SU-DHL-6 (cell line): ENCODE measurements around the gene ST6GALNAC6.

Source experiments
- H2AFZ ChIP-seq: fragments of 200-600 bp; sonication (generic); 2 replicates; pipeline ENCODE4 v1.6.1; 2014; ENCODE audit warnings: low read depth, mild to moderate bottlenecking, moderate library complexity, mixed read lengths, antibody characterized with exemption, low read length; ENCODE audit not compliant: severe bottlenecking
- H3F3A ChIP-seq: fragments of 200-600 bp; shearing (Covaris generic); 2 replicates; pipeline ENCODE4 v1.6.0; 2016; ENCODE audit warnings: antibody characterized with exemption, mild to moderate bottlenecking; ENCODE audit not compliant: insufficient read depth
- H3K27ac ChIP-seq: fragments of 200-600 bp; sonication (generic); 2 replicates; pipeline ENCODE4 v1.5.1; 2016; ENCODE audit warnings: low read depth, mild to moderate bottlenecking, low read length, moderate library complexity, mixed read lengths
- H3K27me3 ChIP-seq: fragments of 200-600 bp; sonication (generic), shearing (Covaris generic); 2 replicates; pipeline ENCODE4 v1.6.0; 2014; ENCODE audit warnings: mild to moderate bottlenecking, low read length
- H3K36me3 ChIP-seq: fragments of 200-600 bp; sonication (generic); 2 replicates; pipeline ENCODE4 v1.6.1; 2014; ENCODE audit warnings: mild to moderate bottlenecking, low read length, mixed read lengths
- H3K4me2 ChIP-seq: fragments of 300-600, 200-600 bp; shearing (Covaris generic), sonication (generic); 2 replicates; pipeline ENCODE4 v1.6.0; 2014; ENCODE audit warnings: low read length, low read depth, mild to moderate bottlenecking; ENCODE audit not compliant: poor library complexity, severe bottlenecking
- H3K4me3 ChIP-seq: fragments of 200-600 bp; sonication (generic); 2 replicates; pipeline ENCODE4 v1.5.1; 2014; ENCODE audit warnings: antibody characterized with exemption, low read length, mild to moderate bottlenecking, mixed read lengths; ENCODE audit not compliant: insufficient read depth, poor library complexity, severe bottlenecking
- H3K79me2 ChIP-seq: fragments of 200-600 bp; sonication (generic); 2 replicates; pipeline ENCODE4 v1.6.1; 2014; ENCODE audit warnings: mild to moderate bottlenecking, low read length, moderate library complexity; ENCODE audit not compliant: insufficient read depth
- H3K9ac ChIP-seq: fragments of 200-600 bp; sonication (generic); 2 replicates; pipeline ENCODE4 v1.7.0; 2014; ENCODE audit warnings: mild to moderate bottlenecking, low read length
- H3K9me2 ChIP-seq: fragments of 200-600 bp; sonication (generic); replicated peaks from 2 replicates; pipeline ENCODE4 v1.6.1; 2014; ENCODE audit warnings: low read length; ENCODE audit not compliant: insufficient read depth
- H3K9me3 ChIP-seq: fragments of 200-600 bp; sonication (generic); 2 replicates; pipeline ENCODE4 v1.6.1; 2014; ENCODE audit warnings: low read length, mixed read lengths; ENCODE audit not compliant: insufficient read depth
- H4K20me1 ChIP-seq: fragments of 200-600 bp; sonication (generic); 2 replicates; pipeline ENCODE4 v1.6.1; 2014; ENCODE audit warnings: low read depth, mild to moderate bottlenecking, antibody characterized with exemption, low read length, moderate library complexity, mixed read lengths
- CTCF ChIP-seq: fragments of 200-600 bp; sonication (generic); IDR thresholded peaks from one replicate; pipeline ENCODE4 v1.5.1; 2017; ENCODE audit warnings: antibody characterized with exemption, mild to moderate bottlenecking, low read length, moderate library complexity; ENCODE audit not compliant: insufficient read depth, poor library complexity, severe bottlenecking
- EZH2phosphoT487 ChIP-seq: fragments of 200-600 bp; sonication (generic), shearing (Covaris generic); conservative IDR thresholded peaks from 2 replicates; pipeline ENCODE4 v1.6.1; 2018; ENCODE audit warnings: mild to moderate bottlenecking, antibody characterized with exemption, low read length, moderate library complexity, mixed read lengths

Gene ST6GALNAC6

DNA sequence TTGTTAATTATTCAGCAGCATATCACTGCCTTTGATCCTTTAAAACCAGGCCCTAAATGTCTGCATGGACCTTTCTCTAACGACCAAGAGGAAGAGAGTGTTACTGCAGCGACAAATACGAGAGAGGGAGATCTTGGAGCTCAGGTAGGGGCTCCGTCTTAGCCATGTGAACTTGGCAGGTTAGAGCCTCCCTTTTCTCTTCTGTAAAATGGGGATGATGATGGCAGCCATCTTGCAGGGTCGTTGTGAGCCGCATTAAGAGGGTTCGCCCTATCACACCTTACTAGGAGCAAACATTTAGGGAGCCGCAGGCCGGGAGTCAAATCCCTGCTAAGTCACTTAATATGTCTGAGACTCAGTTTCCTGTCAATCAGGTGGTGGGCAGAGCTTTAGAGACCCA, 46.6 kb downstream of the ST6GALNAC6 start:
- no peak for TF ChIP-seq CTCF
- TF ChIP-seq EZH2phosphoT487, result no peak
- H3F3A ChIP-seq, result no peaks in the 10 kb centered on the region
- H3K79me2 ChIP-seq, result no peaks in the 10 kb centered on the region
- H3K27me3 ChIP-seq, result no peaks in the 10 kb centered on the region
- no peak overlapping the region for H3K4me2 ChIP-seq
- H3K27ac ChIP-seq, result no peak overlapping the region
- H3K36me3 ChIP-seq, result no peaks in the 10 kb centered on the region
- H3K4me3 ChIP-seq, result no peak overlapping the region
- H2AFZ ChIP-seq, result no peak overlapping the region
- H3K9ac ChIP-seq, result no peak overlapping the region
- no peaks in the 10 kb centered on the region for H4K20me1 ChIP-seq
- H3K9me2 ChIP-seq, result no peaks in the 10 kb centered on the region
- peaks cover 8% of the 10 kb centered on the region; the same call in 1 of the 2 replicates for H3K9me3 ChIP-seq

DNA sequence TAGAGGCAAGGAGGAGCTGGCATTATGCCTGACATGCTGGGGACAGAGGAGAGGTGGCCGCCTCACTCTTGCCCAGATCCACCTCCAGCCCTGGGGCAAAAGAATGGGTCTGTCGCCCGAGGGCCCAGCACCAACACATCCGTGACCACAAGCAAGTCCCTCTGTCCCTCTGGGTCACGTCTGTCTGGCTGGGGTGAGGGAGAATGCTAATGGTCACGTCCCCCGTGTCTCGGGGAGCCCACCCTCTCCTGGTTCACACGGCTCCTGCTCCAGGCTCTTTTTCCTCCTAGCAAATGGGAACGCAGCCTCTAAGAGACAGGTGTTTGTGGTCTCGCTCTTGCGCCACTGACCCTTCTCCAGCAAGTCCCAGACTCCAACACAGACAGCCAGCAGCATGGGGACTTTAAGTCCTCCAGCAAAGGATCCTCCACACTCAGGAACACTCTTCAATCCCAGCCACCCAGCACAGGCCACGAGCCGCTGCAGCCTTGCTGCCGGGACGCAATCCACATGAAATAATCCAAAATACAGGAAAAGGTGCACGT, 49.0 kb downstream of the ST6GALNAC6 start:
- Histone ChIP-seq H3F3A (no peaks in the 10 kb centered on the region), H3K4me3 (no peak overlapping the region), H3K27ac (no peak overlapping the region), H4K20me1 (no peaks in the 10 kb centered on the region), H3K9me3 (peaks cover 8% of the 10 kb centered on the region; the same call in 1 of the 2 replicates), H3K27me3 (no peaks in the 10 kb centered on the region), H2AFZ (no peak overlapping the region), H3K79me2 (no peaks in the 10 kb centered on the region), H3K36me3 (no peaks in the 10 kb centered on the region), H3K9me2 (no peaks in the 10 kb centered on the region), H3K9ac (no peak overlapping the region), H3K4me2 (no peak overlapping the region)
- TF ChIP-seq EZH2phosphoT487 (no peak), CTCF (no peak)

- Histone ChIP-seq H3K9ac (no peak overlapping the region), H3K4me3 (no peak overlapping the region), H3K79me2 (no peaks in the 10 kb centered on the region), H4K20me1 (no peaks in the 10 kb centered on the region), H2AFZ (no peak overlapping the region), H3F3A (no peaks in the 10 kb centered on the region), H3K9me2 (no peaks in the 10 kb centered on the region), H3K4me2 (no peak overlapping the region), H3K27me3 (no peaks in the 10 kb centered on the region), H3K36me3 (no peaks in the 10 kb centered on the region), H3K27ac (no peak overlapping the region), H3K9me3 (peaks cover 8% of the 10 kb centered on the region; the same call in 1 of the 2 replicates)
- TF ChIP-seq CTCF (no peak), EZH2phosphoT487 (no peak)
Measured at GRCh38 chr9:127848756-127849504, 50.5 kb downstream of the ST6GALNAC6 start.
